HepG2 (cell line): Measurements from ENCODE around the gene ME3. TPM values are rescaled to one million over a fixed set of nuclear protein-coding genes. Genes with fewer than 3 reads are reported as not detected.

Experiments
- ATAC-seq: fragments of 200-7000 bp; cut with Tn5 transposase; 3 replicates; pipeline ENCODE4 v1.9.1; 2020; ENCODE audit warnings: mild to moderate bottlenecking, moderate library complexity
- BruUV-seq: library from RNA; stranded (reverse); fragments of 400-500 nt; replicated peaks from 2 replicates; lab custom pipeline; 2021; lab: Mats Ljungman, UMichigan
- CTCF ChIA-PET: fragments of 300-600 bp; formaldehyde crosslinking; extraction: SDS; loops from one replicate; lab custom pipeline; 2021; ENCODE audit warnings: low total read pairs, inconsistent platforms, low intra/inter-chr PET ratio; lab: Yijun Ruan, JAX
- POLR2A ChIA-PET: fragments of 350-600 bp; sonication (Branson Sonifier 250); formaldehyde crosslinking; loops from one replicate; lab custom pipeline; 2020; ENCODE audit warnings: antibody characterized with exemption, inconsistent platforms; lab: Yijun Ruan, JAX
- DNase-seq: peaks from one replicate; pipeline ENCODE4 v3.0.0-alpha.2; 2015; ENCODE audit warnings: low spot score
- FAIRE-seq: peaks from 3 replicates; lab custom pipeline; 2011; peaks lifted over from hg19 to GRCh38; lab: Jason Lieb, UNC
- H2AFZ ChIP-seq: one replicate; pipeline ENCODE4 v1.6.1; 2011; ENCODE audit warnings: low read length, inconsistent platforms
- H3K27ac ChIP-seq: fragments of 300-600 bp; 3 replicates; pipeline ENCODE4 v1.8.0; 2011; ENCODE audit warnings: mixed run types, mild to moderate bottlenecking, mixed read lengths, low read length, inconsistent platforms; ENCODE audit not compliant: insufficient read depth; ENCODE audit errors: extremely low read length
- H3K27me3 ChIP-seq, 2 experiments: fragments of 200-600 bp in 1 of 2; 2 replicates in 1 of 2; 3 replicates in 1 of 2; pipeline versions ENCODE4 v1.6.0 to v1.8.0; 2011; ENCODE audit warnings: low read length in 2 of 2, mild to moderate bottlenecking in 2 of 2, moderate library complexity in 2 of 2, inconsistent platforms in 1 of 2; ENCODE audit not compliant: insufficient read depth in 2 of 2, control insufficient read depth in 1 of 2
- H3K36me3 ChIP-seq, 2 experiments: fragments of 200-600 bp in 1 of 2; replicated peaks in 1 of 2; 2 replicates in 1 of 2; 3 replicates in 1 of 2; pipeline versions ENCODE4 v1.5.1 to v1.8.0; 2011; ENCODE audit warnings: low read length in 2 of 2, inconsistent platforms in 1 of 2; ENCODE audit not compliant: insufficient read depth in 2 of 2, control insufficient read depth in 1 of 2
- H3K4me1 ChIP-seq: 2 replicates; pipeline ENCODE4 v1.5.1; 2012; ENCODE audit warnings: low read length, inconsistent platforms; ENCODE audit not compliant: insufficient read depth
- H3K4me2 ChIP-seq: 2 replicates; pipeline ENCODE4 v1.6.0; 2011; ENCODE audit warnings: low read depth, low read length, inconsistent platforms
- H3K4me3 ChIP-seq, 3 experiments: fragments of 200-600 bp in 1 of 3; sonication (generic), shearing (Covaris generic) in 1 of 3; replicated peaks in 1 of 3; 2 replicates each; pipeline ENCODE4 v1.5.1; 2011 to 2016; ENCODE audit warnings: low read length in 3 of 3, inconsistent platforms in 2 of 3, low read depth in 2 of 3, mild to moderate bottlenecking in 2 of 3, control low read depth in 1 of 3, mixed read lengths in 1 of 3; ENCODE audit not compliant: insufficient read depth in 1 of 3
- H3K79me2 ChIP-seq: one replicate; pipeline ENCODE4 v1.6.1; 2011; ENCODE audit warnings: low read length, inconsistent platforms; ENCODE audit not compliant: insufficient read depth
- H3K9ac ChIP-seq: 2 replicates; pipeline ENCODE4 v1.6.0; 2011; ENCODE audit warnings: mild to moderate bottlenecking, low read depth, low read length, inconsistent platforms; ENCODE audit not compliant: insufficient read depth
- H3K9me3 ChIP-seq: 2 replicates; pipeline ENCODE4 v1.5.1; 2012; ENCODE audit warnings: mild to moderate bottlenecking, low read length
- H4K20me1 ChIP-seq: 2 replicates; pipeline ENCODE4 v1.6.0; 2011; ENCODE audit warnings: inconsistent platforms, mild to moderate bottlenecking, low read length, moderate library complexity; ENCODE audit not compliant: insufficient read depth
- ATF1 ChIP-seq: IDR thresholded peaks from 2 replicates; pipeline ENCODE4 v1.6.1; 2016; ENCODE audit warnings: mild to moderate bottlenecking, control low read depth
- FOSL1 ChIP-seq: sonication (generic); formaldehyde crosslinking; IDR thresholded peaks from 2 replicates; pipeline ENCODE4 v1.9.0; 2021; ENCODE audit warnings: missing genetic modification reagents, borderline replicate concordance
- MZF1 ChIP-seq: sonication (generic); formaldehyde crosslinking; IDR thresholded peaks from 2 replicates; pipeline ENCODE4 v1.8.1; 2023; ENCODE audit warnings: mild to moderate bottlenecking, missing genetic modification reagents, borderline replicate concordance
- NFIC ChIP-seq: IDR thresholded peaks from 2 replicates; pipeline ENCODE4 v1.6.1; 2012; ENCODE audit warnings: mild to moderate bottlenecking, low read length, inconsistent platforms
- NKX3-1 ChIP-seq: sonication (generic); formaldehyde crosslinking; IDR thresholded peaks from 2 replicates; pipeline ENCODE4 v1.5.0; 2020; ENCODE audit warnings: missing genetic modification reagents
- RNF2 ChIP-seq: fragments of 450-650 bp; conservative IDR thresholded peaks from 2 replicates; pipeline ENCODE4 v1.6.1; 2016; ENCODE audit warnings: low read depth
- SRSF4 ChIP-seq: fragments of 200-400 bp; formaldehyde crosslinking; IDR thresholded peaks from one replicate; pipeline ENCODE4 v1.6.1; 2018; ENCODE audit warnings: mild to moderate bottlenecking, low read depth, low read length, moderate library complexity; ENCODE audit not compliant: poor library complexity, severe bottlenecking
- ZNF333 ChIP-seq: sonication (generic); formaldehyde crosslinking; IDR thresholded peaks from 2 replicates; pipeline ENCODE4 v1.4.0; 2020; ENCODE audit warnings: mild to moderate bottlenecking, missing genetic modification reagents, borderline replicate concordance
- ZNF782 ChIP-seq: sonication (generic); formaldehyde crosslinking; IDR thresholded peaks from 2 replicates; pipeline ENCODE4 v1.4.0; 2020; ENCODE audit warnings: missing genetic modification reagents, mild to moderate bottlenecking, borderline replicate concordance
- ZNF878 ChIP-seq: sonication (generic); formaldehyde crosslinking; IDR thresholded peaks from 2 replicates; pipeline ENCODE4 v1.8.1; 2023; ENCODE audit warnings: mild to moderate bottlenecking, missing genetic modification reagents, moderate library complexity
- WGBS: methylation state at CpG from one replicate; pipeline ENCODE4 v1.1.6; 2017; ENCODE audit warnings: low lambda C conversion rate; 5-methylcytosine and 5-hydroxymethylcytosine counted together
- in situ Hi-C: cut with HindIII; loops from 2 replicates; pipeline ENCODE4 v1.10.0; 2017; ENCODE audit warnings: low pct_unique_long_range_greater_than_20kb; ENCODE audit not compliant: extremely low pct_ligation_motif_present
- intact Hi-C: fragments of 100-400 bp; cut with micrococcal nuclease; formaldehyde crosslinking; loops from one replicate; pipeline ENCODE4 v1.10.0; 2022; ENCODE audit not compliant: unreplicated experiment
- polyA plus RNA-seq, 8 experiments: library from polyadenylated mRNA; depleted of rRNA in 3 of 8; stranded (reverse) in 7 of 8; unstranded in 1 of 8; fragments of >200 nt; fragmentation: Illumina TruSeq in 4 of 8; extraction: Trizol in 4 of 8; gene quantifications; 2 replicates each; pipeline versions ENCODE4 v1.2.1 to v1.2.3, GENCODE V29; 2011 to 2016; ENCODE audit warnings: low read depth in 4 of 8, missing spikeins in 1 of 8, mixed read lengths in 1 of 8; ENCODE audit not compliant: insufficient read depth in 1 of 8
- total RNA-seq, 5 experiments: library from RNA; depleted of rRNA; stranded (reverse); fragments of >200 nt; fragmentation: Illumina TruSeq; extraction: Trizol; gene quantifications; 2 replicates each; pipeline ENCODE4 v1.2.3, GENCODE V29; 2016; ENCODE audit warnings: low read depth in 1 of 5
- TF ChIP-seq, protein P1 (sequence below): sonication (generic); formaldehyde crosslinking; IDR thresholded peaks from 2 replicates; pipeline ENCODE4 v1.5.0; 2020; ENCODE audit warnings: mild to moderate bottlenecking, missing genetic modification reagents
- TF ChIP-seq, protein P2 (sequence below): sonication (generic); formaldehyde crosslinking; IDR thresholded peaks from 2 replicates; pipeline ENCODE4 v1.4.0; 2020; ENCODE audit warnings: missing genetic modification reagents
- TF ChIP-seq, protein P3 (sequence below): sonication (generic); formaldehyde crosslinking; IDR thresholded peaks from 2 replicates; pipeline ENCODE4 v1.8.1; 2022; ENCODE audit warnings: low read depth, mild to moderate bottlenecking, missing genetic modification reagents
- TF ChIP-seq, protein P4 (sequence below): sonication (generic); formaldehyde crosslinking; IDR thresholded peaks from 2 replicates; pipeline ENCODE4 v1.8.1; 2023; ENCODE audit warnings: mild to moderate bottlenecking, missing genetic modification reagents, borderline replicate concordance

Gene ME3
- total and polyA plus RNA-seq, 2 of the 13 experiments (the other 11 are each of a cell fraction or from before 2014, with no cell fraction given): not detected

DNA sequence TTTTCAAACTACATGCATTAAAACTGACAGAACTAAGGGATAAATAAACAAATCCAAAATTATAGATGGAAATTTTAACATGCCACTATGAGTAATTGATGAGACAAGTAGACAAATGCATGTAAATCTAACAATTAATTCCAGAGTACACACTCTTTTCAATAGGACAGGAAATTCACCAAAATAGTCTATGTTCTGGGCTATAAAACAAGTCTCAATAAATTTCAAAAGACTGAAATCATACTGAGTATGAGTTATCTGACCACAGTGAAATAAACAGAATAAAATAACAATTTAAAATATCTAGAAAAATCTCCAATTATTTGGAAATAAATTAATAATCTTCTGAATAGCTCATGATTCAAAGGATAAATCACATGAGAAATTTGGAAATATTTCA, 38.5 kb upstream of the ME3 start (continued):
- TF ChIP-seq, protein P1, sequence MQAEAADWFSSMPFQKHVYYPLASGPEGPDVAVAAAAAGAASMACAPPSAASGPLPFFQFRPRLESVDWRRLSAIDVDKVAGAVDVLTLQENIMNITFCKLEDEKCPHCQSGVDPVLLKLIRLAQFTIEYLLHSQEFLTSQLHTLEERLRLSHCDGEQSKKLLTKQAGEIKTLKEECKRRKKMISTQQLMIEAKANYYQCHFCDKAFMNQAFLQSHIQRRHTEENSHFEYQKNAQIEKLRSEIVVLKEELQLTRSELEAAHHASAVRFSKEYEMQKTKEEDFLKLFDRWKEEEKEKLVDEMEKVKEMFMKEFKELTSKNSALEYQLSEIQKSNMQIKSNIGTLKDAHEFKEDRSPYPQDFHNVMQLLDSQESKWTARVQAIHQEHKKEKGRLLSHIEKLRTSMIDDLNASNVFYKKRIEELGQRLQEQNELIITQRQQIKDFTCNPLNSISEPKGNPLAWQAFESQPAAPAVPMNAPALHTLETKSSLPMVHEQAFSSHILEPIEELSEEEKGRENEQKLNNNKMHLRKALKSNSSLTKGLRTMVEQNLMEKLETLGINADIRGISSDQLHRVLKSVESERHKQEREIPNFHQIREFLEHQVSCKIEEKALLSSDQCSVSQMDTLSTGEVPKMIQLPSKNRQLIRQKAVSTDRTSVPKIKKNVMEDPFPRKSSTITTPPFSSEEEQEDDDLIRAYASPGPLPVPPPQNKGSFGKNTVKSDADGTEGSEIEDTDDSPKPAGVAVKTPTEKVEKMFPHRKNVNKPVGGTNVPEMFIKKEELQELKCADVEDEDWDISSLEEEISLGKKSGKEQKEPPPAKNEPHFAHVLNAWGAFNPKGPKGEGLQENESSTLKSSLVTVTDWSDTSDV: no peak
- TF ChIP-seq, all 625 proteins: peak for 0

DNA sequence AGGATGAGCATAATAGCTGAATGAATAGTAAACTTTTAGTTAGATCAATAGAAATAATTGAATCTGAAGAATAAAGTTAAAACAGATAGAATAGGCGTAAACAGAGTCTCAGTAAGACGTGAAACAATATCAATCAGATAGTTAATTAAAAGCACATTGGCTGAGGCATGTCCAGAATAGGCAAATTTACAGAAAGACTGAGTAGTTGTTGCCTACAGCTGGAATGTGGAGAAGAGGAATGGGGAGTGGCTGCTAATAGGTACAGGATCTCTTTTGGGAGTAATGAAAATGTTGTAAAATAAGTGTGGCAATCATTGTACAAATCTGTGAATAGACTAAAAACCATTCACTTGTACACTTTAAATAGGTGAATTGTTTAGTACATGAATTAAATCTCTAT, 36.3 kb upstream of the ME3 start:
- H3K36me3 ChIP-seq: no peaks in the 10 kb centered on the region
- 17% methylated on average over 2 of the region's 2 CpGs for WGBS
- no peak for TF ChIP-seq NKX3-1 (CRISPR knock-in tag)
- TF ChIP-seq ZNF782 (CRISPR knock-in tag): no peak
- TF ChIP-seq, protein P1: no peak
- TF ChIP-seq, protein P2, sequence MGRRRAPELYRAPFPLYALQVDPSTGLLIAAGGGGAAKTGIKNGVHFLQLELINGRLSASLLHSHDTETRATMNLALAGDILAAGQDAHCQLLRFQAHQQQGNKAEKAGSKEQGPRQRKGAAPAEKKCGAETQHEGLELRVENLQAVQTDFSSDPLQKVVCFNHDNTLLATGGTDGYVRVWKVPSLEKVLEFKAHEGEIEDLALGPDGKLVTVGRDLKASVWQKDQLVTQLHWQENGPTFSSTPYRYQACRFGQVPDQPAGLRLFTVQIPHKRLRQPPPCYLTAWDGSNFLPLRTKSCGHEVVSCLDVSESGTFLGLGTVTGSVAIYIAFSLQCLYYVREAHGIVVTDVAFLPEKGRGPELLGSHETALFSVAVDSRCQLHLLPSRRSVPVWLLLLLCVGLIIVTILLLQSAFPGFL (CRISPR knock-in tag): no peak
- TF ChIP-seq, protein P3, sequence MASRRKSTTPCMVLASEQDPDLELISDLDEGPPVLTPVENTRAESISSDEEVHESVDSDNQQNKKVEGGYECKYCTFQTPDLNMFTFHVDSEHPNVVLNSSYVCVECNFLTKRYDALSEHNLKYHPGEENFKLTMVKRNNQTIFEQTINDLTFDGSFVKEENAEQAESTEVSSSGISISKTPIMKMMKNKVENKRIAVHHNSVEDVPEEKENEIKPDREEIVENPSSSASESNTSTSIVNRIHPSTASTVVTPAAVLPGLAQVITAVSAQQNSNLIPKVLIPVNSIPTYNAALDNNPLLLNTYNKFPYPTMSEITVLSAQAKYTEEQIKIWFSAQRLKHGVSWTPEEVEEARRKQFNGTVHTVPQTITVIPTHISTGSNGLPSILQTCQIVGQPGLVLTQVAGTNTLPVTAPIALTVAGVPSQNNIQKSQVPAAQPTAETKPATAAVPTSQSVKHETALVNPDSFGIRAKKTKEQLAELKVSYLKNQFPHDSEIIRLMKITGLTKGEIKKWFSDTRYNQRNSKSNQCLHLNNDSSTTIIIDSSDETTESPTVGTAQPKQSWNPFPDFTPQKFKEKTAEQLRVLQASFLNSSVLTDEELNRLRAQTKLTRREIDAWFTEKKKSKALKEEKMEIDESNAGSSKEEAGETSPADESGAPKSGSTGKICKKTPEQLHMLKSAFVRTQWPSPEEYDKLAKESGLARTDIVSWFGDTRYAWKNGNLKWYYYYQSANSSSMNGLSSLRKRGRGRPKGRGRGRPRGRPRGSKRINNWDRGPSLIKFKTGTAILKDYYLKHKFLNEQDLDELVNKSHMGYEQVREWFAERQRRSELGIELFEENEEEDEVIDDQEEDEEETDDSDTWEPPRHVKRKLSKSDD (CRISPR knock-in tag): no peak
- no peak for TF ChIP-seq NFIC
- TF ChIP-seq, protein P4, sequence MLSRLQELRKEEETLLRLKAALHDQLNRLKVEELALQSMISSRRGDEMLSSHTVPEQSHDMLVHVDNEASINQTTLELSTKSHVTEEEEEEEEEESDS (CRISPR knock-in tag): no peak
- TF ChIP-seq RNF2: no peak
- TF ChIP-seq ATF1 (CRISPR knock-in tag): no peak
- no peak for TF ChIP-seq MZF1 (CRISPR knock-in tag)
- no peak for TF ChIP-seq SRSF4
- no peak for TF ChIP-seq FOSL1 (CRISPR knock-in tag)
- TF ChIP-seq ZNF878 (CRISPR knock-in tag): no peak
- TF ChIP-seq ZNF333 (CRISPR knock-in tag): no peak

More for the DNA sequence above, 36.3 kb upstream of the ME3 start:
- H3K79me2 ChIP-seq: no peaks in the 10 kb centered on the region
- no TSS peak for BruUV-seq
- in situ Hi-C loops: no loop called here
- H3K27ac ChIP-seq: no peak overlapping the region
- DNase-seq (no peak), ATAC-seq (no peak), FAIRE-seq (no peak)
- H2AFZ ChIP-seq: no peak overlapping the region
- no peak overlapping the region for H3K4me3 ChIP-seq
- no peak overlapping the region for H3K4me2 ChIP-seq
- H3K9ac ChIP-seq: no peak overlapping the region
- ChIA-PET POLR2A (no interaction called here), CTCF (no interaction called here)
- H3K4me1 ChIP-seq: peaks cover 12% of the 10 kb centered on the region
- H3K9me3 ChIP-seq: no peaks in the 10 kb centered on the region
- H3K27me3 ChIP-seq: peaks cover 0 to 36% of the 10 kb centered on the region in 2 experiments; a peak in 4 of 5 replicates
- peaks cover 3% of the 10 kb centered on the region; the same call in 1 of the 2 replicates for H4K20me1 ChIP-seq
- intact Hi-C loops: no loop called here
